GM12892 (cell line): ENCODE measurements around the gene TRIM66.

ENCODE experiments used
- POLR2A ChIP-seq: IDR thresholded peaks from 2 replicates; pipeline ENCODE4 v1.6.1; 2011; ENCODE audit warnings: low read depth, low read length, control low read depth
- POLR2AphosphoS5 ChIP-seq: IDR thresholded peaks from 2 replicates; pipeline ENCODE4 v1.6.1; 2011; ENCODE audit warnings: low read depth, low read length, control low read depth

GRCh38 chr11:8586184-8586583 lies 96.3 kb downstream of the TRIM66 start:
- TF ChIP-seq POLR2A = no peak
- no peak for TF ChIP-seq POLR2AphosphoS5
